RPMI7951 (cell line): ENCODE results near the gene SLIT3. TPM values are rescaled to one million over a fixed set of nuclear protein-coding genes. Genes with fewer than 3 reads are reported as not detected.
"Not testable (repeated sequence)": the region's sequence is repeated elsewhere in the genome, so short reads cannot be mapped to it uniquely, and the experiment has no call there.

ENCODE experiments used
- DNase-seq: peaks from one replicate; pipeline ENCODE4 v3.0.0-alpha.2; 2012; ENCODE audit warnings: low read depth
- total RNA-seq: library from RNA; depleted of rRNA; stranded (reverse); fragments of >200 nt; shearing (Covaris generic); gene quantifications from 2 replicates; pipeline ENCODE4 v1.2.3, GENCODE V29; 2014

Gene SLIT3
- total RNA-seq, 1 experiment from 2014 or later = 0.72 TPM

DNA sequence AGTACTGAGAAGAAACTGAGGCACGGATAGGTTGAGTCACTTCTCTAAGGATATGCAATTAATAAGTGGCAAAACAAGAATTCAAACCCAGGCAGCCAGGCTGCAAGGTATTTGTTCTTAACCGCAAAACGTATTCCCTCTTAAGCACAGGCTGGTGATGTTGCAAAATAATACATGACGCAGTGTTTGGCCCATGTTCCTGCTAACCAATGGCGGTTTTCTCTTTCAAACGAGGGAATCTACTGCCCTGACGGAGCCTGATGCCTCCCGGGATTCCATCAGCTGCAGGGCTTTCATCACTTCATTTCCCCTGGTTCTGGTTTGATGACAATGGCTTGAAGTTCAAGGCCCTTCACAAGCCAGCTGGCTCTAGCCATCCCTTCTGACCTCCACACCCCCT, 154.8 kb downstream of the SLIT3 start:
- DNase-seq = peak; percentile 32

DNA sequence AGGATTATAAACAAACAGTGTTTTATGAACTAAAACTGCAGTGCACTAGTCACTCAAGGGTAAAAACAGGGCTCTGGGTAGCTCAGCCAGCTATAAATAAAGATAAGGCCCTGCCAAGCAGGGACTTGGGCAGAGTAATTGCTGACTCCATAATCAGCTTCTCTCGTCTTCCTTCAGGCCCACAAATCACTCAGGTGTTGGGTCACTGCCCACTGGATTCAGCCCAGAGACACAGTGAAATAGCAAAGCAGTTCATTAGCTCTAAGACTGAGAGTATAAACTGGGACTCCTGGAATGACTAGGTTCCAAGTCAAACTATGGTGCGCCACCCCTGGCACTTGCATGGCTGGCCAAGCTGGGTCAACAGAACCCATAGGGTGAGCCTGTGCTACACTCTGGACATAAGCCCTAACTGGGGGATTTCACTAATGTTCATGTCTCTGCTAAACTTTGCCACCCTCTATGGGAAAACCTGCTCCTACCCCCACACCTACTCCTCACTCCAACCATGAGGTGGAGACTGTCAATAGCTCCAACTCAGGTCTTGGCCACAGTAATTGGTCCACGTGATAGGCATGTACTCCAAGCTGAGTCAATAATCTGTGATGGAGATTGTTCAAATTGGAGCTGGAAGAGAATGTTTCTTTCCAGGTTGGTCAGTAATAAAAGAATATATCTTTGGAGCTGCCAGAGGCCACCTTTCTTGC, 158.5 kb downstream of the SLIT3 start:
- no peak for DNase-seq

DNA sequence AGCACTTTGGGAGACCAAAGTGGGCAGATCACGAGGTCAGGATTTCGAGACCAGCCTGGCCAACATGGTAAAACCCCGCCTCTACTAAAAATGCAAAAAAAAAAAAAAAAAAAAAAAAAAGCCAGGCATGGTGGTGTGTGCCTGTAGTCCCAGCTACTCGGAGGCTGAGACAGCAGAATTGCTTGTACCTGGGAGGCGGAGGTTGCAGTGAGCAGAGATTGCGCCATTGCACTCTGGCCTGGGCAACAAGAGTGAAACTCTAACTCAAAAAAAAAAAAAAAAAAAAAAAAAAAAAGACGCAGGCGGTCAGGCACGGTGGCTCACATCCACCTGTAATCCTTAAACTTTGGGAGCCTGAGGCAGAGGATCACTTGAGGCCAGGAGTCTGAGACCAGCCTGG, 160.7 kb downstream of the SLIT3 start:
- DNase-seq = not testable (repeated sequence)

DNA sequence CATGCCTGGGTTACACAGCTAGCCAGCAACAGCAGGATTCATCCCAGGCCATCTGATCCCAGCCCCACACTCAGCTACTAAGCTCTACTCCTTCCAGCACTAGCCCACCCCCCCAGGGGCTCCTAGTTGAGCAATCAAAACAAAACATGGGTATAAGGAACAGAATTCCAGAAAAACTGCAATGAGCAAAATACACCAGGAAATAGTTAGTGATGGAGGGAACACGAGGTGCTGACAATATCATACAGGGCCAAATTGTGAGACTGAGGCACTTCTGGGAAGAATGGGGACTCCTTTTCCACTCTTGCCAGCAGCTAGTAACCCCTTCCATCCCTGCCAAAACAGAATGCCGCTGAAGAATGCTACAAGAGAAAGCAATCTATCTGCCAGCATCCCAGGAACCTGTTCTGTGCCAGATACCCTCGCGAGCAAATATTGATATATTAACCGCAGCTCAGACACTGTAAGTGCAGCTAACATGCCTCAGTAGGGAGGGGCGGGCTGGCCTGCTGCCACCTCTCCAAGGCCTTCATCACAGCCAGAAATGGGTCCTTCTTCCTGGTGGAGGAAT, 161.4 kb downstream of the SLIT3 start:
- no peak for DNase-seq

DNA sequence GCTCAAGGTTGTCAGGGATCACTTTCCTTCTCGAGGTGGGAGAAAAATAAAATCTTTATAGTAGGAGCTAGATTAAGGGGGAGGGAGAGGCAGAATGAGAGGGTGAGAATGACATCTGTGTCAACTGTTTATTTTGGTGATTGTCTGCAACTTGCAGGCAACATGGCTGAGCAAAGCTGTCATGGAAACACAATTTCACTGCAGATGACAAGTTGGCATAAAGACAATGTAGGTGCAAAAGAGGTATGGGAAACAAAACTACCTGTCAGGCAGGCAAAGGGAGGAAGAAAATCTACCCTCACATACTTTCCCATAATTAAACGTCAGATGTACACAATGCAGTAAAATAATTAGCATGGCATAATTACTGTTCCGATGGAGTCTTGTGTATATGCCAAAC, 167.4 kb downstream of the SLIT3 start:
- DNase-seq = no peak

DNA sequence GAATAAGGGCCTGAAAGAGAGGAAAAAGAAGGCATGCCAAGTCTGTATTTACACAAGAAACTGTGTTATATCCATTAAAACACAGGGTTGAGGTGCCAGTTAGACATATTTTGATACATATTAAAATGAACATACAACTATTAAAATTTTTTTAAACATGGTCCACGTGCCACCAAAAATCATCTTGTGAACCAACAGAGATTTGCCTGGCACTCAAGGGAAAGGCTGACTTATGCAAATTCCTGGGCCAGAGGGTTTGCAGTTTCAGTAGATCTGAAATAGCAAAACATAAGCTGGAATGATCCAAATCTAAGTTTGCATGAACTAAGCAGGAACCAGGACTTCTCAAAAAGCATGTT, 168.7 kb downstream of the SLIT3 start:
- DNase-seq = no peak

DNA sequence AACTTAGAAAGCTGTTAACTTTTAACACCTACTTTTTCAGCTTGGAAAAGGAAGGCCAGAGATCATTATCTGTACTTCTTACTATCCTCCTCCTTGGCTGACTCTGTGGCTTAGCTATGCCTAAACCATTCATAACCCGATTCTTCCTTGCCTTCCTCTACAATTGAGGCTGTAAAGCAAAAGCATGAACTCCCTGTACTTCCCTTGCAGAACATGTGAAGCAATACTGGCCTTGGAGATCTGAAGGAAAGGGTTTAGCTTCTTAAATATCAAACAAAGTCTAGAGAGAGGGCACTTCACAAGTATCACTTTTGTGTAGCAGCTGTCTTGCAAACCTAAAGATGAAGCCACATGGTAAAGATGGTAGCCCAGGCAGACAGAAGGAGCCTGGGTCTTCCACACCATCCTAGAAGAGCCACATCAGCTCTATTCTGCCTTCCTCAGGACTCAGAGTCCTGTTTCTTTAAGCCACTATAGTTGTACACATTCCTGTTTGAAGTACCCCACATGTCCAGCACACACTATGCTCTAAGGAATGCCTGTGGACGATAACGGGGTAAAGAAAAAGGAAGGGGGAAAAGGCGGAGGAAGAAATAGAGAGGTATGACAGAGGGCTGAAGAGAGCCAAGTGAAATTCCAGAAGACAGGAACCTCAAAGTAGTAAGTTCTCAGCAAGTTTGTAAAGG, 169.2 kb downstream of the SLIT3 start:
- no peak for DNase-seq

DNA sequence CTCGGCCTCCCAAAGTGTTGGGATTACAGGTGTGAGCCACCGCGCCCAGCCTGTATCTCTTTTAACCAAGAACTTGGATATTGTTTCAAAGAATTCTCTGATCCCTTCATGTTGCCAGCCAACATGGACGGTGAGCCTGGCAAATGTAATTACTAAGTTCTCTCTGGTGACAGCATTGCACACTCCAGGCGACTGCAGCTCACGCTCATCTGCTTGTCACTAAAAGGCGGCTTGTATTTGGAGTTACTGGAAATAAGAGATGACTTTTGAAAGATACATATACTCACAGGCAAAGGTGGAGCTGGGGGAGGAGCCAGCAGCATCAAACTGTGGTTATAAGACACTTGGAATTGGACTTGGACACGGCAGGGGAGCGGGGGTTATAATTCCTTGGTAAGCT, 172.3 kb downstream of the SLIT3 start:
- no peak for DNase-seq

DNA sequence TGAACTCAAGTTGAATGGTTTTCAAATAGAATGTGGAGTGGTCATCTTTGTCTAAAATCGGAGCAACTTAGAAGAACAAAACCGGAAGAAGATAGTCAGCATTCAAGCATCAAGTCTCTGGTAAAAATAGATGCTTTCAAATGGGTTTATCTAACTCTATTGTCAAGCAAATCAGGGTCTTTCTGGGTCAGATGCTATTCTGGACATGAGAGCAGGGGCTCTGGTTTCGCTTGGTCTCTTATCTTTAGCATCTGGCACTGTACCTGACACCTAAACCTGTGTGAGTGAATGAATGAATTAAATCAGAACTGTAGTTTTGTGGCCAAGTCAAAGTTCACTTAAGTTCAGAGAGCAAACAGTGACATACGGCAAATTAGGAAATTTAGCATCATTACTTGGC, 173.5 kb downstream of the SLIT3 start:
- no peak for DNase-seq

DNA sequence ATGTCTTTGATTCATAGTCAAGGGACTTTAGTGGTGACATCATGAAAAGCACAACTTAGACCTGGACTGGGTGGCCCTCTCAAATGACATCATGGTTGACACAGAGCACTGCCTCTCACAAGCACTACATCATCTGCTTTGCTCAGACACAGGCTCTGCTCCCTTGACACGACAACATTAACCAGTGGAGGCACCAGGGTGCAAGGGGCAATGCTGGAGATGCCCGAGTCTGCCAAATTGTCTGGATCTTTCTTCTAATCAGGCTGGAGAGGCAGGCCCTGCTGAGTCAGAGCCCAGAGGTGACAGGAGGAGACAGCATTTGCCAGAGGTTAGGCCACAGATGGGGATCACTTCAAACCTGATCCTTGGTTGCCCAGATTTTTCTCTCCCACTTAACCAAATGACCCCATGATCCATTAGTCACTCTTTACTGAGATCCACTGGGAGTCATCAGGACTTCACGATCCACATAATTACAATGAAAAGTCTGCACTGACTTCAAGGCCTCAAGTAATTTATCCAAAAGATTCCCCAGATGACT, 174.4 kb downstream of the SLIT3 start:
- DNase-seq = peak; percentile 70

DNA sequence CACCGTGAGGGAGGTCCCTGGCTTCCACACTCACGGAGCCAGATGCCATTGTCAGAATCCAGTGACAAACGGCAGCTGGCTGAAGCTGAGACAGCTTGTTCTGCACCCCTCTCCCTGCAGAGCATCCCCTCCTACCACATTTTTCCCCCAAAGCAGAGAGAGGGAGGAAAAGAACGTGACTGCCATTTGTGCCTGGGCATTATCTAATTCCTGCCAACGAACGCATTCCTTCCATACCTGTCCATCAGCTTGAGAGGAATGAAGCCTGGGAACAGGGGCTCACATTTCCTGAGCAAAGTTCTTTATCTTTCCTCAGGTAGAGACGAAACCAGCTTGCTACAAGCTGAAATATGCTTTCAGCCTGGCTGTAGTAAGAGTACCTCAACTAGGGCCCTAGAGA, 175.4 kb downstream of the SLIT3 start:
- no peak for DNase-seq

DNA sequence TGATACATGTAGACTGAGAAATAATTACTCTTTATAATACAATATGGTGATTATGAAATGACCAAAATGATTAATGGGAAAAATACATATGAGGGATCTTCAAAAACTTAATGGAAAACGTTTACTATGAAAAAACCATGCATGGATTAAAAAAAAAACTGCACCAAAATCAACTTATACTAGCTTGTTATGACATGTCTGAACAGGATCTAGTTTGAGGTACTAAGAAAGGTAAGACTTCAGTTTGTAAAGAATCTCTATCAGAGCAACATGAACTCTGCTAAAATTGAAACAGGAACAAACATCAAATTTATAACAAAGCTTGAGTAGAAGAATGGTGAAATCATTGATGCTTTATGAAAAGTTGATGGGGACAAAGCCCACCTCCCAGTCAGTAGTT, 178.0 kb downstream of the SLIT3 start:
- DNase-seq = no peak

DNA sequence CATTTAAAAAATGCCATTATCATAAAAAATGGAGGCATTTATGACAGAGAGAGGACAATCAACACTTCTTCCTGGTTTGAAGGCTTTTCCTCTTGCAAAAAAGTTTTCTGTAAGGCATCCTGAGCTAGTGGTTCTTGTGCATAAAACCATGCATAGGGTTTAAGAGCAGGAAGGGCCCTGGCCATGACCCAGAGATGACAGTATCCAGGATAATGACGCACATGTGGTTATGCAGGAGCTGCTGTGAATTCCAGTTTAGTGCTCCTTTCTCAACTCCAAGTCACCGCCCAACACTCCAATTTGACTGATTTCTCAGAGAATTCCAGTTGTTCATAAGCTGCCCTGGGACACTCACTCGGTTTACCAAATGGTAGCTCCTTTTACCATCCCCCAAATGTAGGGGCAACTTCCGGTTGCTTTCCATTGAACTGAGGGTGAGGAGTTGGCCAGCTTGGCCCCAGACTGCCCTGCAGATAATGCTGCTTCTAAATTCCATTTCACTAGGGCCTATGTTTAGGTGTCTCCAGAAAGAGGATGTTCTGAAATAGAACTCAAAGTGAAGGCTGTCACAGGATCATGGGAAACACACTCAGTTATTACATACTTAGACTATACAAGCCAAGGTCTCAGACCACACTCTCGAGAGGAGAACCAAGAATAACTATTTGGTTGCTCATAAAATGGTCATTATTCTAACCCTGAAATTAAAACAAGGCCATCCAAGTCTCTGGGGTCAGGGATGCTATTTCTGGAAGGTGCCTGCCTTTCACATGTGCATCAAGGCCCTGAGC, 179.1 kb downstream of the SLIT3 start:
- DNase-seq = peak; percentile 79

DNA sequence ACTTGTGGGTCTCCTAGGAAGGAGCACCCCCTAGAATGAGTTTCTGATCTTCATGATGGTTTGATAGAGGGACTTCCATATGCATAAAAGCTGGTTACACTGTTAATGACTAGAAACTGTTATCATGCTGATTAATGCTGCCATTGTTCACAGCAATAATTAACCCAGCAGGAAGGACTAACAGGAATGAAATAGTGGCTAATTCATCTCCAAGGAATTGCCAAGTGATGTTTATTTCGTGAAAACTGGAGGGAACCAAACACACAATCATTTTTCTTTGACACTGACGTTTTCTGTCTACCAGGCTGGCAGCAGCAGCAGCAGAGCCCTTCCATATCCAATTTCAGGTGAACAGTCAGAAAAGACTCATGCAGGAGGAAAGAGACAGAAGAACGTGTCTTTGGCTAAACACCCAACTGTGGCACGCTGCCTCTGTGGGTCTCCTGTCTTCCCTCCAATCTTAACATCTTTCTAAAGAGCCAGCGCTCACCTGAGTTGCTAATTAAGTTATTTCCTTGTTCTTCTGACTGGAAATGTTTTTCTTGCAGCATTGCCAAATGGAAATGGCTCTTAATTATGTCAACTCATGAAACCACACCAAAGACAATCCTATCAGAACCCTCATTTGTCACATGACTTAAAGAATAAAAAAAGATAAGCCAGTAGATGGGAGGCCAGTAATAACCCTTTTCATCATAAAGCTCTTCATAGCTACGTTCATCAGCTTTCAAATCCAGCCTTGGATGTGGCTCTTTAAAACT, 181.5 kb downstream of the SLIT3 start:
- no peak for DNase-seq

DNA sequence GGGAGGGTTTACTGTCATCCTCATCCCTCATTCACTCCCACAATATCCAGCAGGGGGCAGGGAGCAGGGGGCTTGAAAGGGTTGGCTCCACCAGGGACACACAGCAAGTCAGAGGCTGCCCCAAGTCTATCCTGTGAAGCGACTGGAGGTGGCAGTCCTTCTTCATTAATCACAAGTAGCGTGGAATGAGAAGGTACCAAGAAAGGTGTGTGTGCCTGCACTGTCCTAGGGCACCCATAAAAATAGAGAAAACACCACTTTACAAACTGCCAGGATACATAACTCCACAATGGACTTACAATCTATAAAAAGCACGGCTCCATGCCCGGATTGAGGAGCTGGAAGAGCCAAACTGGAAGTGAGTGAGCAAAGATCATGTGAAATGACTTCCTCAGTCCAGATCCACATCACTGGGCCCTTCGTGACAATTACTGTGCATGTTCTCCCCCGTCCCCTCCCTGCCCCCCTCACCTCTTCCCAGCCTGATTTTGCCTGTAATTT, 183.9 kb downstream of the SLIT3 start:
- DNase-seq = peak; percentile 19

DNA sequence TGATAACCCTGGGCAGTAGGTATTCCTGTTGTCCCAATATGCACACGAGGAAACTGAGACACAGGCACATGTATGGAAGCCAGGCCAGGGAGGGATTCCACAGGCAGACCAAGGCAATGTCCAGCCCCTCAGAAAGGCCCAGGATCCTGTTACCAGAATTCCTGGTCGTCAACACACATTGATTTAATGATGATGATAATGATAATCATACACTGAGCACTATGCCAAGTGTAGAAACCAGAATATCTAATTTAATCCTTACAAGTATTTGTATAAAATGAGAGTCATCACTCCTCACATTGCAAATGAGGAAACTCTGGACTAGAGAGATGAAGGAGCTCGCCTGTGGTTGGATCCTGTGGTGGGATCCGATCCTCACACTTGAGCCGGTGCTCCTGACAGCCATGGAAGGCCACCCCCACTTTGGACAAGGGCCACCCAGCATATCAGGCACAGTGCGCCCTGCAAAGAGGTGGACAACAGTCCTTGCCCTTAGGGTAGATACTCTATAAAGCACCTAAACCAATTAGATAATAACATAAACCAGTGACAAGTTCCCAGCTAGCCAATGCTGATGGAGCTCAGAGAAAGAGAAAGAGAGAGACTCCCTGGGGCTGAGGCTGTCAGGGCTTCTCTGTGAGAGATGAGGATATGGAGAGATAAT, 185.3 kb downstream of the SLIT3 start:
- DNase-seq = no peak

DNA sequence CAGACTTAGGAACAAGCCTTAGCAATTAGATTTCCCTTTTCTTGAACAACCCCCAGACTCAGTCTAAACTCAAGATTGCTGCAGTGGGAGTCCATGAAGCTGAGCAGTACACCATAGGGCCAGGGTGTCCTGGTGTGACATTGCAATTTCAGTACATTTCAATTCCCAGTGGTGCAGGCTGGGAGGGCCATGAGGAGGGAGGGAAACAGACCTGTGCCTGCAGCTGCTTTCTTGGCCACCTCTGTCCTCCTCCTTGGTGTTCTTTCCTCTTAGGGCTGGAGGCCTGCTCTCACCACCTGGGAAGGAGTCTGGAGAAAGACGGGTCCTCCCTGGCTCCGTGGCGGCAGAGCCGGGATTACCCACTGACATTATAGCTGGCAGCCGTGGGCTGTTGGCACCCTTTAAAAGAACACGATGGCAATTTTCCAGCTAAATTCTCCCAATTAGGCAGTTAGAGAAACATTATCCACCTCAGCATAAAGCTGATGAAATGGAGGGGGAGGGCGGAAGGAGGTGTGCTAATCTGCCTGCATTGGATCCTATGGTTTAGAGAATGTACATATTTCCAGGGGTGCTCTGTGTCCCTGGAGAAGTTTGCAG, 186.4 kb downstream of the SLIT3 start:
- DNase-seq = no peak

DNA sequence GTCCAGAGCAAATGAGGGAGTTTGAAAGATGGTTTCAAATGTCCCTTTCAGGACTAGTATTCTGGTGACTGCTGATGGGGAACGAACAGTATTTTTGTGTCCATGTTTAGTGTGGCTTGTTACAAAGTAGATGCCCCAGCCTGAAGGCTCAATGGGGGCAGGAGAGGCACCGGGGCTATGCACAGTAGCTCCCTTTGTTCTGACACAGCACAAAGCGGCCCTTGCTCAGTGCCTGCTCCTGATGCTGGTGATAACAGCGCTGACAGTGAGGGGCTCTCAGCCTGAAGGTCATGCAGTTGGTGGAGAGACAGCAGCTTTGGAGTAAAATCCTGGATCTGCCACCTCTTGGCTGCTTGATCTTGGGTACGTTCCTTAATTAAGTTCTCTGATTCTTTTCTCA, 188.9 kb downstream of the SLIT3 start:
- no peak for DNase-seq

DNA sequence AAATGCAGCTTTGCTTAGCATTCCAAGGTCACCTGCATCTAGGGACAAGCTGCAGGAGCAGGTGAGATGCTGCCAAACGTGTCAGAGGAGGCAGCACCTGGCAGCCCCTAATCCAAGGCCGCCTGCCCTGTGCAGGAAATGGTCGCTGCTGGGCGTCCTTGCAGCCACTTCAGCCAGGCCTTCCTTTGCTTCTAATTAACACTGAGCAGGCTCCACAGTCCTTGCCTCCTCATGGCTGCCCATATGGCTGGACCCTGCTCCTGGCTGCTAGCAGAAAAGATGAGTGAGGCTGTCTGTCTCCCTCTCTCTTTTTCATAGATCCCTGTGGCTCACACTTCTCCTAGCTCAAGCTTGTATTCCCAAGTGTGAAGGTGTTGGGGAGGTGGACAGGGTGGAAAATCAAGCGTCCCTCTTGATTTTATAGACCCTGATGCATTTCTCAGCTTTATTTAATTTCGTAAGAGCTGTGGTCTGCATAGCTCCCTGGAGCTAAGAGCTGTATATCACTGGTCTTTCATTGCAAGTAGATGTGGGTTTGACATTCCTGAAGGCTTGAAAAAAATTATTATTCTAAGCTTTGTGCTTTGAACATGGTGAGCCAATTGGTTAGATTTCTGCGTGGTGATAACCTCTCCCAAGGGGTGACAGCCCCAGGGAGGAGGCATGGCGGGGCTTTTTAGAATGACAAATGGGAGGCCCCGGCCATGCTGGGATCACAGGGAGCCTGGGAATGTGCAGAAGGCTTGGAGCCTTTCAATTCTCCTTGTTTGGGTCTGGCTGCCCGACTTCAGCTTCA, 193.8 kb downstream of the SLIT3 start:
- peak; percentile 53 for DNase-seq

DNA sequence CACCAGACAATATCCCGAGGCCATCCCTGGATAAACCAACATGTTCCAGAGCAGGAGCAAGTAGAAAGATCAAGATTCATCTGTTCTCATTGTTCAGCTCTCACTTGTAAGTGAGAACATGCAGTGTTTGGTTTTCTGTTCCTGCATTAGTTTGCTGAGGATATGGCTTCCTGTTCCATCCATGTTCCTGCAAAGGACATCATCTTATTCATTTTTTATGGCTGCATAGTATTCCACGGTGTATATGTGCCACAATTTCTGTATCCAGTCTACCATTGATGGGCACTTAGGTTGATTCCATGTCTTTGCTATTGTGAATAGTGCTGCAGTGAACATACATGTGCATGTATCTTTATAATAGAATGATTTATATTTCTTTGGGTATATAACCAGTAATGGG, 195.4 kb downstream of the SLIT3 start:
- DNase-seq = not testable (repeated sequence)
